Thoracic aorta (tissue), 2 donors: Measurements from ENCODE around the gene ARPC1B. TPM values are rescaled to one million over a fixed set of nuclear protein-coding genes. Genes with fewer than 3 reads are reported as not detected.
"Not testable (repeated sequence)": the region's sequence is repeated elsewhere in the genome, so short reads cannot be mapped to it uniquely, and the experiment has no call there.

Experiments
- ATAC-seq: fragments of 150-250 bp; one replicate; pipeline ENCODE4 v1.8.0; 2017; ENCODE audit warnings: low read depth; ENCODE audit not compliant: insufficient number of reproducible peaks, low FRiP score
- DNase-seq: peaks from one replicate; pipeline ENCODE4 v3.0.0-alpha.2; 2020; ENCODE audit warnings: low spot score
- H3K27ac ChIP-seq, 2 donors: fragments of 200-600 bp; sonication (generic); 1 replicate in 1 of 2; 2 replicates in 1 of 2; pipeline ENCODE4 v1.5.1; 2016; ENCODE audit warnings: mild to moderate bottlenecking in 2 of 2, moderate library complexity in 2 of 2
- H3K27me3 ChIP-seq: fragments of 200-600 bp; sonication (generic); replicated peaks from 2 replicates; pipeline ENCODE4 v1.6.0; 2016; ENCODE audit warnings: mild to moderate bottlenecking; ENCODE audit not compliant: insufficient read depth
- H3K36me3 ChIP-seq: fragments of 200-600 bp; sonication (generic); one replicate; pipeline ENCODE4 v1.5.1; 2016
- H3K4me1 ChIP-seq, 2 donors: fragments of 200-600 bp; sonication (generic); 1 replicate in 1 of 2; 2 replicates in 1 of 2; pipeline versions ENCODE4 v1.5.1 to v1.6.0; 2016; ENCODE audit warnings: low read depth in 2 of 2, mild to moderate bottlenecking in 1 of 2; ENCODE audit not compliant: control insufficient read depth in 1 of 2
- H3K4me3 ChIP-seq: fragments of 200-600 bp; sonication (generic); 2 replicates; pipeline ENCODE4 v1.5.1; 2016; ENCODE audit warnings: mild to moderate bottlenecking
- H3K9me3 ChIP-seq: fragments of 200-600 bp; sonication (generic); 2 replicates; pipeline ENCODE4 v1.5.1; 2016
- total RNA-seq, 2 donors: library from RNA; depleted of rRNA; stranded (reverse); fragments of >200 nt; gene quantifications; one replicate each; pipeline versions ENCODE4 v1.1.0 to v1.2.3, GENCODE V29; 2016
- TF ChIP-seq, protein P1 (sequence below): fragments of 200-600 bp; sonication (generic); IDR thresholded peaks from one replicate; pipeline ENCODE4 v1.5.1; 2019; ENCODE audit warnings: antibody characterized with exemption

ARPC1B gene
- total RNA-seq, 2 donors from 2014 or later, result 266 to 350 TPM

DNA sequence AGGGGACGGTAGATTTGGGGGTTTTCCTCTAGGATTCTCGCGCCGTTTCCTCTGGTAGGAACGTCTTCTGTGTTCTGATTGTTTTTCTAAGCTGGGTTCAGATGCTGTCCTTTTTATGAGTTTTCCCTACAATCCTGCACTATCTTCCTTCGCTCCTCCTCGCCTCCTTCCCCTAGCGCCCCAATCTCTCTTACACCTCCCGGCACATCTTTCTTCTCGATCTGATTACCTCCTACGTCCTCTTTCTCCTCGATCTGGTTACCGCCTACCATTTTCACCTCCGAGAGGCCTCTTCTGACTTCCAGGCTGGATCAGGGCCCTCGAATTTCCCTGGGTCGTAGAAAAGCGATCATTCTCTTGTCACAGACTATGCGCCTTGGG, 34.7 kb downstream of the ARPC1B start:
- ATAC-seq, result no peak
- no peaks in the 10 kb centered on the region for H3K9me3 ChIP-seq

DNA sequence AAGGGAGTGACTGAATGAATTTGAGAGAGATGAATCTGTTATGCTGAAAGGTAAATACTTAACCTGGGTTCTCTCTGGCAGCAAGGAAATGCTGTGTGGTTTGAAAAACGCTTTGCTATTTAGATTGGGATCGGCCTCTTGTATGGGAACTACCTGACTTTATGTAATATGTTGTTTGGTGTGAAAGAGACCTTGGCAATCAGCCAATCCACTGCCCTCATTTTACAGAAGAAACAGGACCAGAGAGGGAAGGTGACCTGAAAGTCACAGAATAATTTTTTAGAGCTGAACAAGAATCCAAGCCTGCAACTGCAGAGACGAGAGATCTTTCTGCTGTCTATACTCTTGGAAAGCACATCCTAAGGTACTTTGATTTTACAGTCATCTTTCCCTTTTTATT, 35.3 kb downstream of the ARPC1B start:
- H3K27ac ChIP-seq, result peak overlapping the region in 1 of 2 donors; percentile 96

More for the DNA sequence above, 34.7 kb downstream of the ARPC1B start:
- Histone ChIP-seq H3K27ac (peak overlapping the region; percentile 95 to 96), H3K36me3 (peaks cover 29% of the 10 kb centered on the region), H3K4me1 (peaks cover 24 to 32% of the 10 kb centered on the region in 2 donors), H3K4me3 (peak overlapping the region; percentile 96), H3K27me3 (no peaks in the 10 kb centered on the region)
- TF ChIP-seq, protein P1, sequence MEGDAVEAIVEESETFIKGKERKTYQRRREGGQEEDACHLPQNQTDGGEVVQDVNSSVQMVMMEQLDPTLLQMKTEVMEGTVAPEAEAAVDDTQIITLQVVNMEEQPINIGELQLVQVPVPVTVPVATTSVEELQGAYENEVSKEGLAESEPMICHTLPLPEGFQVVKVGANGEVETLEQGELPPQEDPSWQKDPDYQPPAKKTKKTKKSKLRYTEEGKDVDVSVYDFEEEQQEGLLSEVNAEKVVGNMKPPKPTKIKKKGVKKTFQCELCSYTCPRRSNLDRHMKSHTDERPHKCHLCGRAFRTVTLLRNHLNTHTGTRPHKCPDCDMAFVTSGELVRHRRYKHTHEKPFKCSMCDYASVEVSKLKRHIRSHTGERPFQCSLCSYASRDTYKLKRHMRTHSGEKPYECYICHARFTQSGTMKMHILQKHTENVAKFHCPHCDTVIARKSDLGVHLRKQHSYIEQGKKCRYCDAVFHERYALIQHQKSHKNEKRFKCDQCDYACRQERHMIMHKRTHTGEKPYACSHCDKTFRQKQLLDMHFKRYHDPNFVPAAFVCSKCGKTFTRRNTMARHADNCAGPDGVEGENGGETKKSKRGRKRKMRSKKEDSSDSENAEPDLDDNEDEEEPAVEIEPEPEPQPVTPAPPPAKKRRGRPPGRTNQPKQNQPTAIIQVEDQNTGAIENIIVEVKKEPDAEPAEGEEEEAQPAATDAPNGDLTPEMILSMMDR, result no peak
- DNase-seq, result no peak

DNA sequence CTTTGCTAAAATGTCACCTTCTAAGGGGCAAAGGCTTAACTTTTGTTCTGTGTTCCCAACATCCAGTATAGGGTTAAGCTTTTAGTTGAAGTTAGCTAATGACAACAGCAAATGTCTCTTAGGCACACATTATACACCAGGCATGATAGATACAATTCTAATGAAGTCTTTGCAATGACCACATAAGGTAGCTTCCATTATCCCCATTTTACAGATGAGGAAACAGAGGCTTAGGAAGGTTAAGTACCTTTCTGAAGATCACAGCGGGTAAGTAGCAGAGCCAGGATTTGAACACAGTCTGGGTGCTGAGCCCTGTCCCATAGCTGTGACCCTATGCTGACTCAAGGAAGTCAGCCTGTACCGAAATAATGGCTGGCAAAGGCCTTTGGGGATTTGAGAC, 36.1 kb downstream of the ARPC1B start:
- Histone ChIP-seq H3K9me3 (no peaks in the 10 kb centered on the region), H3K36me3 (peaks cover 37% of the 10 kb centered on the region), H3K4me1 (peaks cover 24 to 32% of the 10 kb centered on the region in 2 donors), H3K27me3 (no peaks in the 10 kb centered on the region), H3K4me3 (no peak overlapping the region), H3K27ac (no peak overlapping the region)
- DNase-seq (no peak), ATAC-seq (no peak)
- TF ChIP-seq, protein P1, result no peak

More for the DNA sequence above, 35.3 kb downstream of the ARPC1B start:
- no peaks in the 10 kb centered on the region for H3K27me3 ChIP-seq
- TF ChIP-seq, protein P1, result no peak
- H3K4me1 ChIP-seq, result peaks cover 24 to 32% of the 10 kb centered on the region in 2 donors
- H3K9me3 ChIP-seq, result no peaks in the 10 kb centered on the region
- ATAC-seq, result no peak
- H3K36me3 ChIP-seq, result peaks cover 29% of the 10 kb centered on the region
- peak overlapping the region; percentile 96 for H3K4me3 ChIP-seq
- DNase-seq, result no peak

DNA sequence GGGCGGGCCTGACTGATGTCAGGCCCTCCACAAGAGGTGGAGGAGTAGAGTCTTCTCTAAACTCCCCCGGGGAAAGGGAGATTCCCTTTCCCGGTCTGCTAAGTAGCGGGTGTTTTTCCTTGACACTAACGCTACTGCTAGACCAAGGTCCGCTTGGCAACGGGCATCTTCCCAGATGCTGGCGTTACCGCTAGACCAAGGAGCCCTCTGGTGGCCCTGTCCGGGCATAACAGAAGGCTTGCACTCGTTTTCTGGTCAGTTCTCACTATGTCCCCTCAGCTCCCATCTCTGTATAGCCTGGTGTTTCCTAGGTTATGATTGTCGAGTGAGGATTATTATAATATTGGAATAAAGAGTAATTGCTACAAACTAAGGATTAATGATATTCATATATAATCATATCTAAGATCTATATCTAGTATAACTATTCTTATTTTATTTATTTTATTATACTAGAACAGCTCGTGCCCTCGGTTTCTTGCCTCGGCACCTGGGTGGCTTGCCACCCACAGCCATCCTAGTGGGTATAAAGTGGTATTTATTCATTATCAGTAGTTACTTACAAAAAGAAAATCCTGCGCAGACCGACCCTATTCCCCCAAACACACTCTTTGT, 41.1 kb downstream of the ARPC1B start:
- H3K9me3 ChIP-seq, H3K4me1 ChIP-seq, H3K27me3 ChIP-seq, H3K4me3 ChIP-seq, ATAC-seq, DNase-seq: not testable (repeated sequence)
- TF ChIP-seq, protein P1, result peak; percentile 67
- Histone ChIP-seq H3K27ac (peak overlapping the region in 1 of 2 donors; percentile 15), H3K36me3 (peaks cover 85% of the 10 kb centered on the region)

DNA sequence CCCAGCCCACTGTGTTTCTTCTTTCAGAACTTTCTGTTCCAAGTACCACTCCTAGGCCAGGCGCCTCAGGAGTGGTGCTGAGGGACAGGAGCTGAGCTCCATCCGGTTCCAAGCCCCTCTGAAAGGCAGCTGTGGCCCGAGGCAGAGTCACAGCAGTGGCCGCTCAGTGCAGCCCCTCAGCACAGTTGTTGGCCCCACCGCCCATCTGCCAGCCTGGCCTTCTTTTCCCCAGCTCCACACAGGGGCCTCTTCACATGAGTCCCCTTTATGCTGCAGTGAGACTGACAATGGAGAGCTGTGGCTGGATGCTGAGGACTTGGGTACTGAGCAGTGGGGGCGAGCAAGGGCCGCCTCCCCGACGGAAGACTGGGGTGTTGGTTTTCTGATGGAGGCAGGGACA, 43.7 kb downstream of the ARPC1B start:
- Histone ChIP-seq H3K4me1 (no peaks in the 10 kb centered on the region), H3K27ac (no peak overlapping the region), H3K9me3 (no peaks in the 10 kb centered on the region)

More for the DNA sequence above, 43.7 kb downstream of the ARPC1B start:
- DNase-seq, result no peak
- Histone ChIP-seq H3K36me3 (peaks cover 71% of the 10 kb centered on the region), H3K4me3 (no peak overlapping the region), H3K27me3 (no peaks in the 10 kb centered on the region)
- no peak for ATAC-seq
- TF ChIP-seq, protein P1, result no peak
